Measurements from ENCODE around the gene CARF. TPM values are rescaled to one million over a fixed set of nuclear protein-coding genes. Genes with fewer than 3 reads are reported as not detected.

Gene CARF
- total RNA-seq, 1 experiment from 2014 or later: 4.2 TPM

GRCh38 chr2:203033395-203033794 lies 121.3 kb downstream of the CARF start:
- no peaks in the 10 kb centered on the region for H3K9me3 ChIP-seq (ENCODE audit: control insufficient read depth in 1 of 2, insufficient read depth in 1 of 2, low read depth in 1 of 2, low read length in 2 of 2)
- intact Hi-C loops (cut with micrococcal nuclease): no loop called here
- no peaks in the 10 kb centered on the region for H3K4me1 ChIP-seq (ENCODE audit: control insufficient read depth in 1 of 2, insufficient read depth in 2 of 2, low read length in 2 of 2)
- H3K4me3 ChIP-seq (replicated peaks in 1 of 2; ENCODE audit: low read depth in 1 of 2, low read length in 2 of 2): no peak overlapping the region
- no peaks in the 10 kb centered on the region for H3K9me2 ChIP-seq (ENCODE audit: insufficient read depth)
- H3K27ac ChIP-seq (ENCODE audit: low read depth, low read length): no peak overlapping the region
- no peaks in the 10 kb centered on the region for H3K27me3 ChIP-seq (ENCODE audit: insufficient read depth, low read length)
- no peaks in the 10 kb centered on the region for H4K20me1 ChIP-seq (ENCODE audit: insufficient read depth)
- ChIA-PET POLR2A (no interaction called here), CTCF (no interaction called here), RAD21 (ENCODE audit: low non-redundant PET in 1 of 2, low total read pairs in 2 of 2, uncharacterized antibody in 2 of 2, unreplicated experiment in 2 of 2) (no interaction called here)
- H2AFZ ChIP-seq (ENCODE audit: low read depth, low read length, poor library complexity, severe bottlenecking): no peak overlapping the region
- ATAC-seq (no peak), DNase-seq (ENCODE audit: low read depth, low spot score) (no peak)
- no TSS peak for BruUV-seq (replicated peaks)
- no peaks in the 10 kb centered on the region for H3K79me2 ChIP-seq (ENCODE audit: insufficient read depth, low read length)
- TF ChIP-seq, protein P1, sequence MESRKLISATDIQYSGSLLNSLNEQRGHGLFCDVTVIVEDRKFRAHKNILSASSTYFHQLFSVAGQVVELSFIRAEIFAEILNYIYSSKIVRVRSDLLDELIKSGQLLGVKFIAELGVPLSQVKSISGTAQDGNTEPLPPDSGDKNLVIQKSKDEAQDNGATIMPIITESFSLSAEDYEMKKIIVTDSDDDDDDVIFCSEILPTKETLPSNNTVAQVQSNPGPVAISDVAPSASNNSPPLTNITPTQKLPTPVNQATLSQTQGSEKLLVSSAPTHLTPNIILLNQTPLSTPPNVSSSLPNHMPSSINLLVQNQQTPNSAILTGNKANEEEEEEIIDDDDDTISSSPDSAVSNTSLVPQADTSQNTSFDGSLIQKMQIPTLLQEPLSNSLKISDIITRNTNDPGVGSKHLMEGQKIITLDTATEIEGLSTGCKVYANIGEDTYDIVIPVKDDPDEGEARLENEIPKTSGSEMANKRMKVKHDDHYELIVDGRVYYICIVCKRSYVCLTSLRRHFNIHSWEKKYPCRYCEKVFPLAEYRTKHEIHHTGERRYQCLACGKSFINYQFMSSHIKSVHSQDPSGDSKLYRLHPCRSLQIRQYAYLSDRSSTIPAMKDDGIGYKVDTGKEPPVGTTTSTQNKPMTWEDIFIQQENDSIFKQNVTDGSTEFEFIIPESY (IDR thresholded peaks at IDR 0.05; ENCODE audit: extremely low read depth, insufficient replicate concordance, low read length): no peak
- no peak for TF ChIP-seq SRF (IDR thresholded peaks at IDR 0.05; ENCODE audit: low read depth)
- no peak for TF ChIP-seq SP1 (IDR thresholded peaks at IDR 0.05; ENCODE audit: low read depth)
- no peak for TF ChIP-seq CEBPB (IDR thresholded peaks at IDR 0.05; ENCODE audit: low read depth)
- TF ChIP-seq MAX (IDR thresholded peaks at IDR 0.05): no peak
- TF ChIP-seq FOSL1 (IDR thresholded peaks at IDR 0.05; ENCODE audit: low read depth): no peak
- no peak for TF ChIP-seq POLR2A (IDR thresholded peaks at IDR 0.05; ENCODE audit: borderline replicate concordance, extremely low read depth, insufficient read depth, insufficient read length)
- no peak for TF ChIP-seq SIN3A (IDR thresholded peaks at IDR 0.05; ENCODE audit: low read depth)
- no peak for TF ChIP-seq TCF7L2 (IDR thresholded peaks at IDR 0.05; ENCODE audit: borderline replicate concordance, extremely low read depth, insufficient read depth, insufficient read length)
- no peak for TF ChIP-seq YY1 (IDR thresholded peaks at IDR 0.05; ENCODE audit: extremely low read depth, insufficient replicate concordance, low read depth, low read length)
- no peak for TF ChIP-seq ZFX (IDR thresholded peaks at IDR 0.05)
- TF ChIP-seq, protein P2, sequence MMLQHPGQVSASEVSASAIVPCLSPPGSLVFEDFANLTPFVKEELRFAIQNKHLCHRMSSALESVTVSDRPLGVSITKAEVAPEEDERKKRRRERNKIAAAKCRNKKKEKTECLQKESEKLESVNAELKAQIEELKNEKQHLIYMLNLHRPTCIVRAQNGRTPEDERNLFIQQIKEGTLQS (IDR thresholded peaks at IDR 0.05): no peak
- no peak for TF ChIP-seq POLR2AphosphoS5 (IDR thresholded peaks at IDR 0.05; ENCODE audit: low read depth, low read length)
- no peak for TF ChIP-seq JUND (IDR thresholded peaks at IDR 0.05)
- TF ChIP-seq ELF1 (IDR thresholded peaks at IDR 0.05; ENCODE audit: borderline replicate concordance, low read depth): no peak
- TF ChIP-seq EZH2phosphoT487 (IDR thresholded peaks at IDR 0.05; ENCODE audit: borderline replicate concordance): no peak
- no peak overlapping the region for H3K9ac ChIP-seq (ENCODE audit: low read length)
- no peak overlapping the region for H3K4me2 ChIP-seq (ENCODE audit: low read length)
- H3K36me3 ChIP-seq (ENCODE audit: control insufficient read depth in 1 of 2, insufficient read depth in 2 of 2, low read length in 2 of 2): no peaks in the 10 kb centered on the region
